Right lobe of liver (tissue), 4 donors: ENCODE measurements around the gene SCIN.
"Not testable (repeated sequence)": the region's sequence is repeated elsewhere in the genome, so short reads cannot be mapped to it uniquely, and the experiment has no call there.

Experiments used
- CTCF ChIP-seq, 4 donors: fragments of 200-600 bp in 3 of 4; fragments of 450-650 bp in 1 of 4; IDR thresholded peaks; one replicate each; pipeline versions ENCODE4 v1.5.1 to v1.8.0; 2016 to 2022; ENCODE audit warnings: antibody characterized with exemption in 4 of 4, mild to moderate bottlenecking in 2 of 4
- POLR2A ChIP-seq: fragments of 450-650 bp; IDR thresholded peaks from one replicate; pipeline ENCODE4 v1.6.1; 2017; ENCODE audit warnings: antibody characterized with exemption, mild to moderate bottlenecking
- donor health status: DM: no; HTN: no; CAD: no.
- donor health status: DM: no; HTN: no; CAD: no.
- donor health status: DM: no; HTN: yes; CAD: no.

- not testable (repeated sequence) for TF ChIP-seq CTCF (IDR thresholded peaks at IDR 0.05); POLR2A
Measured at GRCh38 chr7:12527670-12528069, 42.9 kb upstream of the SCIN start.
